ENCODE measurements around the gene MRPS10.
"Not testable (repeated sequence)": the region's sequence is repeated elsewhere in the genome, so short reads cannot be mapped to it uniquely, and the experiment has no call there.

The MRPS10 gene

GRCh38 chr6:42226161-42226611, 8.5 kb upstream of the MRPS10 start:
- H2AFZ ChIP-seq (ENCODE audit: low read length, unreplicated experiment): no peak overlapping the region
- no peaks in the 10 kb centered on the region for H3K27me3 ChIP-seq (ENCODE audit: insufficient read depth, low read length)
- H3K36me3 ChIP-seq (ENCODE audit: insufficient read depth, low read length): no peaks in the 10 kb centered on the region
- H3K4me3 ChIP-seq (ENCODE audit: low read depth, low read length): no peak overlapping the region
- H3K4me1 ChIP-seq (ENCODE audit: control insufficient read depth, insufficient read depth, low read length, unreplicated experiment): peaks cover 34% of the 10 kb centered on the region
- H3K27ac ChIP-seq (ENCODE audit: low read depth, low read length): peak overlapping the region; percentile 49
- H3K79me2 ChIP-seq (ENCODE audit: control insufficient read depth, insufficient read depth, low read length, unreplicated experiment): no peaks in the 10 kb centered on the region

DNA sequence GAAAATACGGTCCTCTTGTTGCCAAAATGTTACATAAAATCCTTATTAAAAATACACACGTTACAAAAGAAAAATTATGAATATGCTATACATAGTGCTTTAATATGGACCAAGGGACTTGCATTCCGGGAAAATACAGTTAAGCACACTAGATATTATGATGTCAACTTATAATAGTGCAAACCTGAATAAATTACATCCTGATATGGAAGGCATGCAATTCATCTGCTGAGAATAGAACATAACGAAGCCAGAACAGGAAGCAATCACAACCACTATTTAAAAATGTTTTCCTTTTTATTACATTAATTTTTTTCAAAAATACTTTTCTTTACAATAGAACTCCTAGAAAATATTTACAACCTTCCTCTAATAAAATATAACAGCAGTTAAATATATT, 7.8 kb upstream of the MRPS10 start:
- Histone ChIP-seq H3K4me1 (ENCODE audit: control insufficient read depth, insufficient read depth, low read length, unreplicated experiment) (peaks cover 37% of the 10 kb centered on the region), H3K27ac (ENCODE audit: low read depth, low read length) (peak overlapping the region; percentile 64), H3K79me2 (ENCODE audit: control insufficient read depth, insufficient read depth, low read length, unreplicated experiment) (no peaks in the 10 kb centered on the region), H3K36me3 (ENCODE audit: insufficient read depth, low read length) (no peaks in the 10 kb centered on the region), H3K27me3 (ENCODE audit: insufficient read depth, low read length) (no peaks in the 10 kb centered on the region), H3K4me3 (ENCODE audit: low read depth, low read length) (no peak overlapping the region), H2AFZ (ENCODE audit: low read length, unreplicated experiment) (no peak overlapping the region)

GRCh38 chr6:42225029-42225339, 7.3 kb upstream of the MRPS10 start:
- Histone ChIP-seq H3K27ac (ENCODE audit: low read depth, low read length) (peak overlapping the region; percentile 64), H3K36me3 (ENCODE audit: insufficient read depth, low read length) (no peaks in the 10 kb centered on the region), H2AFZ (ENCODE audit: low read length, unreplicated experiment) (no peak overlapping the region), H3K79me2 (ENCODE audit: control insufficient read depth, insufficient read depth, low read length, unreplicated experiment) (no peaks in the 10 kb centered on the region), H3K4me3 (ENCODE audit: low read depth, low read length) (peak overlapping the region; percentile 39), H3K27me3 (ENCODE audit: insufficient read depth, low read length) (no peaks in the 10 kb centered on the region), H3K4me1 (ENCODE audit: control insufficient read depth, insufficient read depth, low read length, unreplicated experiment) (peaks cover 37% of the 10 kb centered on the region)

DNA sequence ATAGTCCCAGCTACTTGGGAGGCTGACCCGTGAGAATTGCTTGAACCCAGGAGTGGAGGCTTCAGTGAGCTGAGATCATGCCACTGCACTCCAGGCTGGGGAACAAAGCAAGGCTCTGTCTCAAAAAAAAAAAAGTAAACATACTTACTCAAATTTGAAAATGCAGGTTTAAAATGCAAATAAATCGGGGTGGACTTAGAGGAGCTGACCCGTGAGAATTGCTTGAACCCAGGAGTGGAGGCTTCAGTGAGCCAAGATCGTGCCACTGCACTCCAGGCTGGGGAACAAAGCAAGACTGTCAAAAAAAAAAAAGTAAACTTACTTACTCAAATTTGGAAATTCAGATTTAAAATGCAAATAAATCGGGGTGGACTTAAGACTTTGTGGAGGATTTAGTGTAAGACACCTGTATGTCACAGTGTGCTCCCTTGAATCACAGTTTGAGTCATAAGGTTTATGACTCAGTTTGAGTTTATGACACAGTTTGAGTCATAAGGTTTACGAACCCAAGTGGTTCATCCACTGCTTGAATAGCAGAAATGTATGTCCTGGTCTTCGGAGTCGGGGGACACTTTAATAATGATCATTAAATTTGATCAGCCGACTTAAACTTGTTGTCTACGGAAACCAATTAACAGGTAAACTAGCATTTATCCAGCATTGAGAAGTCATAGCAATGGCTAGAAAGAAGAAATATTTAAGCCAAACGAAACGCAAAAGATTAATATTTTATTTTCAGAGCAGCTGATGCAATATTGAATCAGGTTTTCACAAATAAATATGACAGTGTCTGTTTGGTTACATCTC, 6.8 kb upstream of the MRPS10 start:
- no peaks in the 10 kb centered on the region for H3K79me2 ChIP-seq (ENCODE audit: control insufficient read depth, insufficient read depth, low read length, unreplicated experiment)
- H3K4me3 ChIP-seq (ENCODE audit: low read depth, low read length): peak overlapping the region; percentile 39
- no peaks in the 10 kb centered on the region for H3K27me3 ChIP-seq (ENCODE audit: insufficient read depth, low read length)
- H3K36me3 ChIP-seq (ENCODE audit: insufficient read depth, low read length): no peaks in the 10 kb centered on the region
- peak overlapping the region; percentile 64 for H3K27ac ChIP-seq (ENCODE audit: low read depth, low read length)
- peaks cover 37% of the 10 kb centered on the region for H3K4me1 ChIP-seq (ENCODE audit: control insufficient read depth, insufficient read depth, low read length, unreplicated experiment)
- no peak overlapping the region for H2AFZ ChIP-seq (ENCODE audit: low read length, unreplicated experiment)

GRCh38 chr6:42222448-42222847, 4.8 kb upstream of the MRPS10 start:
- Histone ChIP-seq H3K36me3 (ENCODE audit: insufficient read depth, low read length) (no peaks in the 10 kb centered on the region), H3K4me1 (ENCODE audit: control insufficient read depth, insufficient read depth, low read length, unreplicated experiment) (peaks cover 36% of the 10 kb centered on the region)

GRCh38 chr6:42221546-42221945, 3.9 kb upstream of the MRPS10 start:
- H3K36me3 ChIP-seq (ENCODE audit: insufficient read depth, low read length): no peaks in the 10 kb centered on the region
- no peak overlapping the region for H3K4me3 ChIP-seq (ENCODE audit: low read depth, low read length)
- H3K79me2 ChIP-seq (ENCODE audit: control insufficient read depth, insufficient read depth, low read length, unreplicated experiment): peaks cover 4% of the 10 kb centered on the region
- H3K27me3 ChIP-seq (ENCODE audit: insufficient read depth, low read length): no peaks in the 10 kb centered on the region
- H3K4me1 ChIP-seq (ENCODE audit: control insufficient read depth, insufficient read depth, low read length, unreplicated experiment): peaks cover 29% of the 10 kb centered on the region
- no peak overlapping the region for H3K27ac ChIP-seq (ENCODE audit: low read depth, low read length)
- no peak overlapping the region for H2AFZ ChIP-seq (ENCODE audit: low read length, unreplicated experiment)

More at GRCh38 chr6:42222448-42222847, 4.8 kb upstream of the MRPS10 start:
- no peak overlapping the region for H2AFZ ChIP-seq (ENCODE audit: low read length, unreplicated experiment)
- no peaks in the 10 kb centered on the region for H3K27me3 ChIP-seq (ENCODE audit: insufficient read depth, low read length)
- H3K79me2 ChIP-seq (ENCODE audit: control insufficient read depth, insufficient read depth, low read length, unreplicated experiment): no peaks in the 10 kb centered on the region
- H3K27ac ChIP-seq (ENCODE audit: low read depth, low read length): no peak overlapping the region
- no peak overlapping the region for H3K4me3 ChIP-seq (ENCODE audit: low read depth, low read length)

DNA sequence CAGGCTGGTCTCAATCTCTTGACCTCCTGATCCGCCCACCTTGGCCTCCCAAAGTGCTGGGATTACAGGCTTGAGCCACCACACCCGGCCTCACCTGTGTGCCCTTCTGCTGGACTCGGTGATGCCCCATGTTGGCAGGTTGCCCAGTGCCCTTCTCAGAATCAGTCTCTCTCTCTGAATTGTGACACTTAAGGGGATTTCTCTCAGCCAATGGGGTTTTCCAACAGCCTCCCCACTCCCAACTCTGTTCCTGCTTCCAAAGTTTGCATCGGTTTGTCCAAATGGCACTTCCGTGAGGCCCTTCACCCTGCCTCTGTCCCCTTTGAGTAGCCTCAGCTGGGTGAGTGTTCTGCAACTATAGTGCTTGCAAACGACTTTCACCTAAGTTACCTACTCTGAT, 3.1 kb upstream of the MRPS10 start:
- Histone ChIP-seq H3K27me3 (ENCODE audit: insufficient read depth, low read length) (no peaks in the 10 kb centered on the region), H3K79me2 (ENCODE audit: control insufficient read depth, insufficient read depth, low read length, unreplicated experiment) (peaks cover 7% of the 10 kb centered on the region), H3K4me3 (ENCODE audit: low read depth, low read length) (no peak overlapping the region), H3K4me1 (ENCODE audit: control insufficient read depth, insufficient read depth, low read length, unreplicated experiment) (peaks cover 25% of the 10 kb centered on the region), H3K27ac (ENCODE audit: low read depth, low read length) (no peak overlapping the region), H3K36me3 (ENCODE audit: insufficient read depth, low read length) (no peaks in the 10 kb centered on the region), H2AFZ (ENCODE audit: low read length, unreplicated experiment) (no peak overlapping the region)

GRCh38 chr6:42217157-42217518, 523 bp downstream of the MRPS10 start:
- Histone ChIP-seq H3K4me1 (ENCODE audit: control insufficient read depth, insufficient read depth, low read length, unreplicated experiment) (peaks cover 14% of the 10 kb centered on the region), H3K4me3 (ENCODE audit: low read depth, low read length) (peak overlapping the region; percentile 78), H3K27ac (ENCODE audit: low read depth, low read length) (peak overlapping the region; percentile 69), H3K36me3 (ENCODE audit: insufficient read depth, low read length) (peaks cover 11% of the 10 kb centered on the region; the same call in 1 of the 2 replicates), H3K79me2 (ENCODE audit: control insufficient read depth, insufficient read depth, low read length, unreplicated experiment) (peaks cover 20% of the 10 kb centered on the region), H2AFZ (ENCODE audit: low read length, unreplicated experiment) (peak overlapping the region; percentile 93), H3K27me3 (ENCODE audit: insufficient read depth, low read length) (no peaks in the 10 kb centered on the region)

DNA sequence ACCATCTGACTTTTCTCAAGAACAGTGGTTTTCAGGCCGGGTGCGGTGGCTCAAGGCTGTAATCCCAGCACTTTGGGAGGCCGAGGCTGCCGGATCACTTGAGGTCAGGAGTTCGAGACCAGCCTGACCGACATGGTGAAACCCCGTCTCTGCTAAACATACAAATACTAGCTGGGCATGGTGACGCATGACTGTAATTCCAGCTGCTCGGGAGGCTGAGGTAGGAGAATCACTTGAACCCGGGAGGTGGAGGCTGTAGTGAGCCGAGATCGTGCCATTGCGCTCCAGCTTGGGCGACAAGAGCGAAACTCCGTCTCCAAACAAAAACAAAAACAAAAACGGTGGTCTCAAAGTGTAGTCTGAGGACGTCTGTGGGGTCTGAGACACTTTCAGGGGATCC, 1.2 kb downstream of the MRPS10 start:
- Histone ChIP-seq H3K79me2 (ENCODE audit: control insufficient read depth, insufficient read depth, low read length, unreplicated experiment) (peaks cover 20% of the 10 kb centered on the region), H3K36me3 (ENCODE audit: insufficient read depth, low read length) (peaks cover 16% of the 10 kb centered on the region; the same call in 1 of the 2 replicates), H3K4me1 (ENCODE audit: control insufficient read depth, insufficient read depth, low read length, unreplicated experiment) (peaks cover 14% of the 10 kb centered on the region), H3K4me3 (ENCODE audit: low read depth, low read length) (peak overlapping the region; percentile 78)
- H3K27ac ChIP-seq (ENCODE audit: low read depth, low read length); H3K27me3 ChIP-seq (ENCODE audit: insufficient read depth, low read length); H2AFZ ChIP-seq (ENCODE audit: low read length, unreplicated experiment): not testable (repeated sequence)

GRCh38 chr6:42212442-42212841, 5.2 kb downstream of the MRPS10 start:
- H2AFZ ChIP-seq (ENCODE audit: low read length, unreplicated experiment): no peak overlapping the region
- H3K4me3 ChIP-seq (ENCODE audit: low read depth, low read length): no peak overlapping the region
- H3K27ac ChIP-seq (ENCODE audit: low read depth, low read length): no peak overlapping the region
- peaks cover 35% of the 10 kb centered on the region for H3K36me3 ChIP-seq (ENCODE audit: insufficient read depth, low read length)
- peaks cover 20% of the 10 kb centered on the region for H3K79me2 ChIP-seq (ENCODE audit: control insufficient read depth, insufficient read depth, low read length, unreplicated experiment)
- peaks cover 19% of the 10 kb centered on the region for H3K4me1 ChIP-seq (ENCODE audit: control insufficient read depth, insufficient read depth, low read length, unreplicated experiment)
- H3K27me3 ChIP-seq (ENCODE audit: insufficient read depth, low read length): no peaks in the 10 kb centered on the region

DNA sequence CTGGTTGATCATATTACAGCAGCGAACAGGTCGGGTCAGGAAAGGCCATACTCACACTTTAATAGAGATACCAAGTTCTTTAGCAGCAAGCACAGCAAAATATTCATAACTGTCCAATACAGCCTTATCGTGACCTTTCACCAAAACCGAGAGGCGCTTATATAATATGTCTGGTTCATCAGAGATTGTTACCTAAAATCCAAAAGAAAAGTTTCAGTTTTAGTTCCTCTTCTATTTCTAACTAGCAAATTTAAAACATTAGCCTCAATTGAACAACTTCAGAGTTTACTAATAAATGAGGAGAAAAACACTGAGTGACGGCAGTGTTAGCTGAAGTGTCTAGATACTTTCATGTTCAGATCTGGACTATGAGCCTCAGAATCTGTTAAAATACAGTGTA, 5.9 kb downstream of the MRPS10 start:
- H3K27me3 ChIP-seq (ENCODE audit: insufficient read depth, low read length): no peaks in the 10 kb centered on the region
- H2AFZ ChIP-seq (ENCODE audit: low read length, unreplicated experiment): no peak overlapping the region
- no peak overlapping the region for H3K4me3 ChIP-seq (ENCODE audit: low read depth, low read length)
- H3K36me3 ChIP-seq (ENCODE audit: insufficient read depth, low read length): peaks cover 35% of the 10 kb centered on the region
- no peak overlapping the region for H3K27ac ChIP-seq (ENCODE audit: low read depth, low read length)
- H3K79me2 ChIP-seq (ENCODE audit: control insufficient read depth, insufficient read depth, low read length, unreplicated experiment): peaks cover 18% of the 10 kb centered on the region
- H3K4me1 ChIP-seq (ENCODE audit: control insufficient read depth, insufficient read depth, low read length, unreplicated experiment): peaks cover 18% of the 10 kb centered on the region
